Panc1 (cell line): ENCODE results near the gene DKK2. TPM values are rescaled to one million over a fixed set of nuclear protein-coding genes. Genes with fewer than 3 reads are reported as not detected.
A peak's percentile ranks its signal among the peaks of the same experiment; 100 is the strongest.

Source experiments
- ATAC-seq: fragments of 200-7000 bp; cut with Tn5 transposase; 2 replicates; pipeline ENCODE4 v1.9.1; 2020; ENCODE audit warnings: mild to moderate bottlenecking, moderate library complexity
- BruUV-seq: library from RNA; stranded (reverse); fragments of 400-500 nt; replicated peaks from 2 replicates; lab custom pipeline; 2021; lab: Mats Ljungman, UMichigan
- CTCF ChIA-PET: fragments of 300-600 bp; sonication (Branson Sonifier 250); formaldehyde crosslinking; loops from one replicate; lab custom pipeline; 2022; ENCODE audit warnings: antibody characterized with exemption; lab: Charles Lee
- POLR2A ChIA-PET: fragments of 300-600 bp; sonication (Branson Sonifier 250); formaldehyde crosslinking; loops from one replicate; lab custom pipeline; 2022; ENCODE audit warnings: antibody characterized with exemption; lab: Charles Lee
- DNase-seq: peaks from one replicate; pipeline ENCODE4 v3.0.0-alpha.2; 2010; ENCODE audit warnings: low read depth, low spot score
- H3K27ac ChIP-seq: 2 replicates; pipeline ENCODE4 v1.5.1; 2011; ENCODE audit warnings: mild to moderate bottlenecking, low read length, inconsistent platforms
- H3K27me3 ChIP-seq: fragments of 200-500 bp; sonication (Bioruptor generic); 2 replicates; pipeline ENCODE4 v1.6.0; 2014; ENCODE audit warnings: low read length, inconsistent platforms; ENCODE audit not compliant: control insufficient read depth, insufficient read depth
- H3K36me3 ChIP-seq: fragments of 200-500 bp; sonication (Bioruptor generic); 2 replicates; pipeline ENCODE4 v1.5.1; 2014; ENCODE audit warnings: inconsistent platforms, mild to moderate bottlenecking, low read length, moderate library complexity; ENCODE audit not compliant: control insufficient read depth, insufficient read depth
- H3K4me1 ChIP-seq: 2 replicates; pipeline ENCODE4 v1.5.1; 2011; ENCODE audit warnings: inconsistent platforms, mild to moderate bottlenecking, low read length, moderate library complexity; ENCODE audit not compliant: control insufficient read depth, insufficient read depth
- H3K4me3 ChIP-seq, 2 experiments: 2 replicates each; pipeline ENCODE4 v1.5.1; 2011 to 2012; ENCODE audit warnings: low read depth in 2 of 2, low read length in 2 of 2, mild to moderate bottlenecking in 2 of 2, inconsistent platforms in 1 of 2, moderate library complexity in 1 of 2
- H3K9me3 ChIP-seq: fragments of 200-500 bp; sonication (Bioruptor generic); 2 replicates; pipeline ENCODE4 v1.5.1; 2014; ENCODE audit warnings: low read depth, mild to moderate bottlenecking, inconsistent platforms, low read length, moderate library complexity; ENCODE audit not compliant: control insufficient read depth, insufficient read depth
- CTCF ChIP-seq: fragments of 450-650 bp; IDR thresholded peaks from 2 replicates; pipeline ENCODE4 v1.5.1; 2017; ENCODE audit warnings: mild to moderate bottlenecking
- POLR2AphosphoS5 ChIP-seq: IDR thresholded peaks from 2 replicates; pipeline ENCODE4 v1.6.1; 2012; ENCODE audit warnings: mild to moderate bottlenecking, low read depth, low read length, moderate library complexity
- REST ChIP-seq, 2 experiments: IDR thresholded peaks; 2 replicates each; pipeline ENCODE4 v1.6.1; 2011 to 2012; ENCODE audit warnings: low read depth in 2 of 2, control low read depth in 1 of 2, low read length in 1 of 2, mild to moderate bottlenecking in 1 of 2, moderate library complexity in 1 of 2; ENCODE audit not compliant: insufficient read depth in 1 of 2
- SIN3A ChIP-seq: IDR thresholded peaks from 2 replicates; pipeline ENCODE4 v1.6.1; 2012; ENCODE audit warnings: low read depth, mild to moderate bottlenecking, low read length, moderate library complexity, borderline replicate concordance; ENCODE audit not compliant: insufficient read depth
- TCF7L2 ChIP-seq: IDR thresholded peaks from 2 replicates; pipeline ENCODE4 v1.6.1; 2011; ENCODE audit warnings: mild to moderate bottlenecking, low read depth, low read length, inconsistent platforms
- in situ Hi-C: cut with HindIII; loops from 2 replicates; pipeline ENCODE4 v1.10.0; 2016; ENCODE audit warnings: low sequenced_read_pairs, low pct_unique_long_range_greater_than_20kb
- intact Hi-C: fragments of 100-400 bp; cut with micrococcal nuclease; formaldehyde crosslinking; loops from one replicate; pipeline ENCODE4 v1.10.0; 2022; ENCODE audit not compliant: unreplicated experiment
- total RNA-seq: library from RNA; stranded (reverse); gene quantifications from one replicate; pipeline ENCODE4 v1.2.1, GENCODE V29; 2021; ENCODE audit not compliant: unreplicated experiment

Gene DKK2
- total RNA-seq, 1 experiment from 2014 or later, result not detected

GRCh38 chr4:107034091-107034995 lies 1.8 kb downstream of the DKK2 start:
- DNase-seq (no peak), ATAC-seq (peak; percentile 86)
- Histone ChIP-seq H3K9me3 (no peaks in the 10 kb centered on the region), H3K27ac (no peak overlapping the region), H3K27me3 (peaks cover 10% of the 10 kb centered on the region), H3K4me1 (peaks cover 3% of the 10 kb centered on the region; the same call in 1 of the 2 replicates), H3K4me3 (peak overlapping the region; percentile 28 to 39; a peak in 3 of 4 replicates), H3K36me3 (no peaks in the 10 kb centered on the region; the same call in 1 of the 2 replicates)
- intact Hi-C loops, result loop anchor here (10.0 kb wide), 1 partner anchor 150 kb away; no protein-coding TSS in a partner anchor
- TF ChIP-seq CTCF (peak; percentile 49), REST (IDR thresholded peaks at IDR 0.05; ENCODE audit: insufficient read depth in 1 of 2, low read depth in 2 of 2, low read length in 1 of 2) (no peak), SIN3A (no peak)
- CTCF ChIA-PET, result no interaction called here
- BruUV-seq, result no TSS peak
- in situ Hi-C loops, result no loop called here
- POLR2A ChIA-PET, result no interaction called here

- no peaks in the 10 kb centered on the region for H3K36me3 ChIP-seq
- DNase-seq (no peak), ATAC-seq (no peak)
- no peaks in the 10 kb centered on the region for H3K4me1 ChIP-seq
- no peaks in the 10 kb centered on the region for H3K9me3 ChIP-seq
- ChIA-PET POLR2A (no interaction called here), CTCF (no interaction called here)
- no peak for TF ChIP-seq TCF7L2
- no peak for TF ChIP-seq SIN3A
- no peak for TF ChIP-seq CTCF
- no peak for TF ChIP-seq REST (IDR thresholded peaks at IDR 0.05; ENCODE audit: insufficient read depth in 1 of 2, low read depth in 2 of 2, low read length in 1 of 2)
- no peak for TF ChIP-seq POLR2AphosphoS5
- intact Hi-C loops (no loop called here), in situ Hi-C loops (no loop called here)
- no peak overlapping the region for H3K4me3 ChIP-seq
- H3K27me3 ChIP-seq, result no peaks in the 10 kb centered on the region
- H3K27ac ChIP-seq, result no peak overlapping the region
- no TSS peak for BruUV-seq
These were observed 8.7 kb downstream of the DKK2 start for GRCh38 chr4:107027379-107027778.
